Measurements from ENCODE around the gene GATAD2A. TPM values are rescaled to one million over a fixed set of nuclear protein-coding genes. Genes with fewer than 3 reads are reported as not detected.

GATAD2A gene
- polyA plus RNA-seq, 3 donors: 12.6 to 33.8 (median 24.9) TPM

DNA sequence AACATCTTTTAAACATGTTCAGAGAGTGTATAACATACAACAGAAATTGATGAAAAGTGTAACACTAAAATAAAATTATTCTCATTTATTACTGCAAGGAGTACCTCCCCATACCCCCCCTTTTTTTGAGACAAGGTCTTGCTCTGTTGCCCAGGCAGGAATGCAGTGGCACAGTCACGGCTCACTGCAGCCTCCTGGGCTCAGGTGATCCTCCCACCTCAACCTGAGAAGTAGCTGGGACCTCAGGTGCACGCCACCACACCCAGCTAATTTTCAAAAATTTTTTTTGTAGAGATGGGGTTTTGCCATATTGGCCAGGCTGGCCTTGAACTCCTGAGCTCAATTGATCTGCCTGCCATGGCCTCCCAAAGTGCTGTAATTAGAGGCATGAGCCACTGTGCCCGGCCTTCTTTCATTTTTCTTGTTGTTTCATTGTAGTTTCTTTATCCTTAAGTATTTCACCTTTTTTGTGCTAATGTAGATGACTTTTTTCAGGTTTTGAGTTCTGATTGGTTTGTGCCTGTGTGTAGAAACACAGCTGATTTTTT, 28.3 kb downstream of the GATAD2A start:
- no peak overlapping the region for H3K27ac ChIP-seq (ENCODE audit: low read depth, low read length)

DNA sequence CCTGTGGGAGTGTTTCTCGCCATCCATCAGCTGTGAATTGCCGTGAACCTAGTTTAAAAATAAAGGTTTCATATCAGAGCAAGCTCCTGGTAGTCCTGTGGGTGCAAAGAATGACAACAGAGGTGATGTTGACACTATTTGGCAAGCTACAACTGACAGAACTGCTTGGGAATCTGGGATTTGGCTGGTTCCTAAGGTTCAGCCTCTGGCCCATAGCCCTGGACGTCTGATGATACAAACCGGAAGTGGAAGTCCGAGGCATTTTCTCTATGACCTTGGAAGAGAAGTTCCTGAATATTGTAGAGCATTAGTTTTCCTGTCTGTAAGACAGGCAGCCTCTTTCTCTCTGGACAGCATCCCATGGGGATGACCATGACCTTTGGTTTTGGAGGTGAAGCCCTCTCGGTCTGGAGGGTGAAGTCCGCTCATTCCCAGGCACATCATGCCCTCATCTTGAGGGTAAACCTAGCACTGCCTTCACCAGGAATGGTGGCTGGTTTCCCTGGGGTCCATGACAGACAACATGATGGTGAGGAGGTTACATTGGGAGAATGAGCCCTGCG, 29.1 kb downstream of the GATAD2A start:
- no peak overlapping the region for H3K27ac ChIP-seq (ENCODE audit: low read depth, low read length)
- WGBS, 3 donors: 35 to 55% (median 47%) methylated on average over 8 of the region's 8 CpGs

More for the DNA sequence above, 28.3 kb downstream of the GATAD2A start:
- WGBS, 3 donors: 65 to 94% (median 91%) methylated on average over 3 of the region's 3 CpGs

- no peak overlapping the region for H3K27ac ChIP-seq (ENCODE audit: low read depth, low read length)
- 80 to 88% (median 88%) methylated on average over 10 of the region's 10 CpGs for WGBS, 3 donors
Observed at GRCh38 chr19:19436137-19436691, 30.7 kb downstream of the GATAD2A start.

GRCh38 chr19:19438366-19439175, 33.1 kb downstream of the GATAD2A start:
- no peak overlapping the region for H3K27ac ChIP-seq (ENCODE audit: low read depth, low read length)
- 78 to 83% (median 80%) methylated on average over 4 of the region's 4 CpGs for WGBS, 3 donors

DNA sequence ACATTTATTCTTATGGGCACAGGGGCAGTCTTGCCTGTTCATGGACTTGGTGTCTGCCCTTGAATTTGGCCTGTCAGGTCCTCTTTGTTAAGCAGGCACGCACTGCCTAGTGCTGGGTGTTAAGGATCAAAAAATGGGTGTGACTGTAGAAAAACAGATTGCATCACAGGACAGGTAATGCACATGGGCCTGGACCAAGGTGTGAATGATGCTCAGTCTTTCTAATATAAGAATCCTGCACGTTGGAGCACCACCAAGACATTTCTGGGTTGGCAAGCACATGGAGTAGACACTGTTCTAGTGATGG, 33.7 kb downstream of the GATAD2A start:
- no peak overlapping the region for H3K27ac ChIP-seq (ENCODE audit: low read depth, low read length)
- WGBS, 3 donors: 84 to 89% (median 87%) methylated on average over 2 of the region's 2 CpGs

GRCh38 chr19:19443283-19443682, 37.8 kb downstream of the GATAD2A start:
- H3K27ac ChIP-seq (ENCODE audit: low read depth, low read length): no peak overlapping the region
- 81 to 85% (median 81%) methylated on average over 9 of the region's 9 CpGs for WGBS, 3 donors

GRCh38 chr19:19443902-19444680, 38.6 kb downstream of the GATAD2A start:
- H3K27ac ChIP-seq (ENCODE audit: low read depth, low read length): peak overlapping the region; percentile 24
- 81 to 94% (median 85%) methylated on average over 11 of the region's 11 CpGs for WGBS, 3 donors

DNA sequence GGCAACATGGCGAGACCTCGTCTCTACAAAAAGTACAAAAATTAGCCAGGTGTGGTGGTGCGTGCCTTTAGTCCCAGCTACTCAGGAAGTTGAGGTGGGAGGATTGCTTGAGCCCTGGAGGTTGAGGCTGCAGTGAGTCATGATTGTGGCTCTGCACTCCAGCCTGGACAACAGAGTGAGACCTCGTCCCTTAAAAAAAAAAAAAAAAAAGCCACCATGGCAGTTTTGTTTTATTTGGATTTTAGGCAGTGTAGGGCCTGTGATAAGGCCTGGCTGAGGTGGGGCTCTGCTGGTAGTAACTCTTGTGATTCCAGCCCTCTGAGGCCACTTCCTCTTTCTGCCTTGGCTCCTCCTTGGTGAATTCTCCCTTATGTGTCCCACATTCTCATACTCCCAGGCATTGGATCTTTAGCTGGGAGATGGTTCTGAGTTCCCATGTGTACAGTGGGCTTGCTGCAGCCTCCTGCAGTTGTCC, 39.2 kb downstream of the GATAD2A start:
- H3K27ac ChIP-seq (ENCODE audit: low read depth, low read length): no peak overlapping the region
- 51 to 84% (median 56%) methylated on average over 4 of the region's 4 CpGs for WGBS, 3 donors

DNA sequence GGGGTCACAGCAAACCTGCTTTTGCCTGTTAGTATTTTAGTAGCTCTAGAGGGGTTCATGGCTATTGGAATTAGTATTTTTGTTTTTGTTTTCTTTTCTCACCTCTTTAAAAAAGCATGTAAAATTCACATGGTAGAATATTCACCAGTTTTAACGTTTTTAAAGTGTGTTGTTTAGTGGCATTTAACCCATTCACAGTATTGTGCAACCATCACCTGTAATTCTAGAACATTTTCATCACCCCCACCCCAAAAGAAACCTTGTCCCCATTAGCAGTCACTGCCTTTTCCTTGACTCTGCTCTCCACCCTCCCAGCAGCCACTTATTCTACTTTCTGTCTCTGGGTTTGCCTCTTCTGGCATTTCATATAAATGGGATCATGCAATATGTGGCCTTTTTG, 39.8 kb downstream of the GATAD2A start:
- H3K27ac ChIP-seq (ENCODE audit: low read depth, low read length): no peak overlapping the region
- WGBS, 3 donors: 15 to 36% (median 19%) methylated on average over 1 of the region's 1 CpG

GRCh38 chr19:19445911-19446361, 40.5 kb downstream of the GATAD2A start:
- no peak overlapping the region for H3K27ac ChIP-seq (ENCODE audit: low read depth, low read length)
- 71 to 93% (median 76%) methylated on average over 9 of the region's 9 CpGs for WGBS, 3 donors

DNA sequence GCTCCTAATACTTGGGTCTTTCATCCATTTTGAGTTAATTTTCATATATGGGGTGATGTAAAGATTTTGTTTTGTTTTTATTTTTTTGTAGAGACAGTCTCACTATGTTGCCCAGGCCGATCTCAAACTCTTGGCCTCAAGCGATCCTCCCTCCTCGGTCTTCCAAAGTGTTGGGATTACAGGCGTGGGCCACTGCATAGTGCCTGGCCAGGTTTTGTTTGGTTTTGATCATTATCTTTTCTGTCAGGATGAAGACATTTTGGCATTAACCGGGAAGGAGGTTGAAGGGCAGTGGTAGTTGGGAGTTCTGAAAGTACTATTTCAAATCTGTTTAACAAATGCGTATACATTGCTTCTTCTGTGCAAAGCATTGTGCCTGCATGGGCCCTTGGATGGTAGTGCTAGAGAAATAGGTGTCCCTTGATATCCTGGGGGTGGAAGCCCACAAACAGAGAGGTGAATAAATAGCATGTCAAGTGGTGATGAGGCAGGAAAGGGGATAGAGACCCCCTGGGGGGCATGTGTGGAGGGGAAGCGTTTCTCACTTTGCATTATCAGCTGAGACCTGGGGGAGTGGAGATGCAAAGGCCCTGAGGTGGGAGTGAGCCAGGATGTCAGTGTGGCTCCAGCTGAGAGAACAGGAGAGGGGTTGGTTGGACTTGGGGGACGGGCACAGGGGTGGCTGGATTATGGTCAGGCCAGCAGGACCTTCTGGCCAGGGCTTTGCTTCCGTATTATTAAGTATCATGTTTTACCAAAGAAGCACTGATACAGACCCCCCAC, 41.4 kb downstream of the GATAD2A start:
- 80 to 86% (median 85%) methylated on average over 9 of the region's 9 CpGs for WGBS, 3 donors
- no peak overlapping the region for H3K27ac ChIP-seq (ENCODE audit: low read depth, low read length)

DNA sequence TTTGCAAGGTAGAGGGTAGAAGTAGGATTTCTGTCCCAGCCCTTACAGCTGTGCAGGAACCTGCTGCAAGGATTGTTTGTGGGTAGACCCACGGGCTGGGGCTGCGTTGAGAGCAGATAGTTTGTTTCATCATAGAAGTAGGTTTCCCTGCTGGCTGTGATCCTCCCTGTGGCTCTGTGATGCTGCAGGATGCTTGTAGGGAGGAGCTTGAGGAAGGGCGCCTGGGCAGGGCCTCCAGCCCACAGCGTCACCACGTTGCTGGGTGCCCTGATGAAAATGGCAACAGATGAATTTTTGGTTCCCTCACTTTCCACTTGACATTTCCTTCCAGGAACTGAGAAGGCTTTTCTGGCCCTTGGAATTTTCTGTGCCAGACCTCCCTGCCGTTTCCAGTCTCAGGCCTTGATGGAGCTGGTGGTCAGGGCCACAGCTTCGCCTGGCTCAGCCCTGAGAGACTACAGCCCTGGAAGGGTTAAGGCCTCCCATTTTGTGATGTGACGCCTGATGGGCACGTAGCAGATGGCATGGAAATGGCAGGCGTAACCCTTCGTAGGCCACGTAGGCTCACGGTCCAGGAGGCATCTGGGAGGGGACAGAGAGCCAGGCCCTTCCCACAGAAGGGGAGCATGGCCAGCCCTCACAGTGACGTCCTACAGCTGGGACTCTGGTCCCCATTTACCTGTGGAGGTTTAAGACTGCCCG, 42.2 kb downstream of the GATAD2A start:
- no peak overlapping the region for H3K27ac ChIP-seq (ENCODE audit: low read depth, low read length)
- 63 to 70% (median 64%) methylated on average over 15 of the region's 15 CpGs for WGBS, 3 donors

- WGBS, 3 donors: 71 to 95% (median 86%) methylated on average over 7 to 8 of the region's 8 CpGs
Observed at GRCh38 chr19:19448238-19448544, 42.7 kb downstream of the GATAD2A start.

GRCh38 chr19:19451429-19452242, 46.2 kb downstream of the GATAD2A start:
- 54 to 84% (median 59%) methylated on average over 13 of the region's 13 CpGs for WGBS, 3 donors
- no peak overlapping the region for H3K27ac ChIP-seq (ENCODE audit: low read depth, low read length)

More at GRCh38 chr19:19448238-19448544, 42.7 kb downstream of the GATAD2A start:
- no peak overlapping the region for H3K27ac ChIP-seq (ENCODE audit: low read depth, low read length)

GRCh38 chr19:19452243-19453124, 47.0 kb downstream of the GATAD2A start:
- 75 to 86% (median 77%) methylated on average over 11 of the region's 11 CpGs for WGBS, 3 donors
- no peak overlapping the region for H3K27ac ChIP-seq (ENCODE audit: low read depth, low read length)

DNA sequence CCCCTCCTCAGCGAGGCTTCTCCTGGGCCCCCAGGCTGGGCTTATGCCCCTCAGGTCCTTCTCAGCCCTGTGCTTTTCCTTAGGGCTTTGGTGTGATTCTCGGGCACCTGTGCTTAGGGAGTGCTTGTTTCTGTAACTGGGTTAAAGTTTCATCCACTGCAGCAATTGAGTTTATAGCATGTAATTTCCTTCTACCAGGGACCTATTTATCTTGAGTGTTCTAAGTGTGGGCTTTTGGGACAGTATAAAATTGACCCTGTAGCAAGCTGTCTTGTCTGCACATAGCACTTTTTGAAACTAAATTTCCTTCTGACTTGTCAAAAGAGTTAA, 47.6 kb downstream of the GATAD2A start:
- no peak overlapping the region for H3K27ac ChIP-seq (ENCODE audit: low read depth, low read length)
- whole genome bisulfite sequencing, 3 donors: 70 to 85% (median 76%) methylated on average over 2 of the region's 2 CpGs

Data from adipose tissue (tissue), 3 donors.